B cell (primary cell): Measurements from ENCODE around the gene OSBP2.

Experiments
- EZH2 ChIP-seq: IDR thresholded peaks from 2 replicates; pipeline ENCODE4 v1.6.1; 2012; ENCODE audit warnings: borderline replicate concordance, low read depth, mild to moderate bottlenecking, moderate library complexity, low read length; ENCODE audit not compliant: insufficient read depth, poor library complexity, severe bottlenecking
- TF ChIP-seq, protein P1 (sequence below): fragments of 200-600 bp; IDR thresholded peaks from one replicate; pipeline ENCODE4 v1.8.0; 2022; ENCODE audit warnings: antibody characterized with exemption, mild to moderate bottlenecking

DNA sequence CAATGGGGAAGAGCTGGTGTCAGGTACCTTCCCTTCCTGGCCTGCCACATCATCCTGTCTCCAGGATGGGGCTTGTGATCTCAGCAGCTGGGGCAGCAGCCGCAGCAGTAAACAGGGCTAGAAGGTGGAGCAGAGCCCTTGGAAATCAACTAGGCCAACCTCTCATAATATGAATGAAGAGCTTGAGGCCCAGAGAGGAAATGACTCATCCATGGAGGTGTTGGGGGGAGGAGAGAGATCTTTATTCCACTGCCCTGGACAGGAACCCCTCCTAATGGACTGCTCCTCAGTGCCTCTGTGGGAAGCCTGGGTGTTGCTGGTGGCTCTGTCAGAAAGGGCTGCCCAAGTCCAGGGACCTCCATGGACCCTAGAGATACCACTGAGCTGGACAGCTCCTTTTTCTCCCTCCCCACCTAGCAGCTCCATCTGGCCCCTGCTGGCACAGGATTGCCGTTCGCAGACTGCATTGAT, 111.8 kb downstream of the OSBP2 start:
- TF ChIP-seq, protein P1, sequence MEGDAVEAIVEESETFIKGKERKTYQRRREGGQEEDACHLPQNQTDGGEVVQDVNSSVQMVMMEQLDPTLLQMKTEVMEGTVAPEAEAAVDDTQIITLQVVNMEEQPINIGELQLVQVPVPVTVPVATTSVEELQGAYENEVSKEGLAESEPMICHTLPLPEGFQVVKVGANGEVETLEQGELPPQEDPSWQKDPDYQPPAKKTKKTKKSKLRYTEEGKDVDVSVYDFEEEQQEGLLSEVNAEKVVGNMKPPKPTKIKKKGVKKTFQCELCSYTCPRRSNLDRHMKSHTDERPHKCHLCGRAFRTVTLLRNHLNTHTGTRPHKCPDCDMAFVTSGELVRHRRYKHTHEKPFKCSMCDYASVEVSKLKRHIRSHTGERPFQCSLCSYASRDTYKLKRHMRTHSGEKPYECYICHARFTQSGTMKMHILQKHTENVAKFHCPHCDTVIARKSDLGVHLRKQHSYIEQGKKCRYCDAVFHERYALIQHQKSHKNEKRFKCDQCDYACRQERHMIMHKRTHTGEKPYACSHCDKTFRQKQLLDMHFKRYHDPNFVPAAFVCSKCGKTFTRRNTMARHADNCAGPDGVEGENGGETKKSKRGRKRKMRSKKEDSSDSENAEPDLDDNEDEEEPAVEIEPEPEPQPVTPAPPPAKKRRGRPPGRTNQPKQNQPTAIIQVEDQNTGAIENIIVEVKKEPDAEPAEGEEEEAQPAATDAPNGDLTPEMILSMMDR, result no peak
- no peak for TF ChIP-seq EZH2
